CD14-positive monocyte (primary cell): ENCODE data around the gene DHX15. TPM values are rescaled to one million over a fixed set of nuclear protein-coding genes. Genes with fewer than 3 reads are reported as not detected.

ENCODE experiments used
- DNase-seq, 3 donors: peaks; one replicate each; pipeline ENCODE4 v3.0.0-alpha.2; 2011 to 2022
- H2AFZ ChIP-seq: 2 replicates; pipeline ENCODE4 v1.6.0; 2012; ENCODE audit warnings: mild to moderate bottlenecking, low read depth, low read length, inconsistent platforms; ENCODE audit not compliant: insufficient read depth, poor library complexity, severe bottlenecking
- H3K27ac ChIP-seq, 2 donors: 1 replicate in 1 of 2; 2 replicates in 1 of 2; pipeline ENCODE4 v1.5.1; 2012 to 2013; ENCODE audit warnings: low read length in 2 of 2, control low read depth in 1 of 2, inconsistent platforms in 1 of 2, low read depth in 1 of 2, mild to moderate bottlenecking in 1 of 2
- H3K27me3 ChIP-seq, 2 donors: one replicate each; pipeline versions ENCODE4 v1.6.0 to v1.6.1; 2011 to 2013; ENCODE audit warnings: low read length in 2 of 2; ENCODE audit not compliant: control insufficient read depth in 2 of 2, insufficient read depth in 2 of 2
- H3K36me3 ChIP-seq, 2 donors: replicated peaks in 1 of 2; 1 replicate in 1 of 2; 2 replicates in 1 of 2; pipeline versions ENCODE4 v1.5.1 to v1.6.1; 2012 to 2013; ENCODE audit warnings: low read length in 2 of 2, control low read depth in 1 of 2, inconsistent platforms in 1 of 2, mild to moderate bottlenecking in 1 of 2; ENCODE audit not compliant: insufficient read depth in 2 of 2, control insufficient read depth in 1 of 2
- H3K4me1 ChIP-seq, 2 donors: 1 replicate in 1 of 2; 2 replicates in 1 of 2; pipeline versions ENCODE4 v1.5.1 to v1.6.1; 2012 to 2013; ENCODE audit warnings: low read length in 2 of 2, control low read depth in 1 of 2, inconsistent platforms in 1 of 2, mild to moderate bottlenecking in 1 of 2, moderate library complexity in 1 of 2; ENCODE audit not compliant: insufficient read depth in 2 of 2, control insufficient read depth in 1 of 2
- H3K4me2 ChIP-seq: replicated peaks from 2 replicates; pipeline ENCODE3; 2012; ENCODE audit warnings: low read length, moderate library complexity, mild to moderate bottlenecking; ENCODE audit not compliant: poor library complexity, severe bottlenecking; ENCODE audit errors: extremely low read depth
- H3K4me3 ChIP-seq, 3 experiments: fragments of 200-600 bp in 1 of 3; sonication (generic) in 1 of 3; replicated peaks in 1 of 3; 1 replicate in 2 of 3; 2 replicates in 1 of 3; pipeline ENCODE4 v1.5.1; 2011 to 2013; ENCODE audit warnings: low read length in 3 of 3, mild to moderate bottlenecking in 3 of 3, control low read depth in 2 of 3, low read depth in 2 of 3, inconsistent platforms in 1 of 3, moderate library complexity in 1 of 3
- H3K79me2 ChIP-seq: 2 replicates; pipeline ENCODE4 v1.6.0; 2012; ENCODE audit warnings: mild to moderate bottlenecking, control low read depth, inconsistent platforms, low read length, moderate library complexity; ENCODE audit not compliant: insufficient read depth
- H3K9ac ChIP-seq: 2 replicates; pipeline ENCODE4 v1.6.0; 2017; ENCODE audit warnings: low read length, mild to moderate bottlenecking; ENCODE audit not compliant: insufficient read depth, poor library complexity, severe bottlenecking
- H3K9me3 ChIP-seq, 2 donors: replicated peaks in 1 of 2; 1 replicate in 1 of 2; 2 replicates in 1 of 2; pipeline versions ENCODE4 v1.5.1 to v1.6.1; 2012 to 2013; ENCODE audit warnings: low read length in 2 of 2, control low read depth in 1 of 2; ENCODE audit not compliant: control insufficient read depth in 1 of 2, insufficient read depth in 1 of 2
- H4K20me1 ChIP-seq: 2 replicates; pipeline ENCODE4 v1.6.0; 2012; ENCODE audit warnings: mild to moderate bottlenecking, low read length, control low read depth, moderate library complexity; ENCODE audit not compliant: insufficient read depth
- H3K27ac Mint-ChIP-seq, 7 donors: one replicate each; pipeline ENCODE4 v1.8.0; 2020; ENCODE audit warnings: mild to moderate bottlenecking in 7 of 7, mixed read lengths in 7 of 7, moderate library complexity in 6 of 7, inconsistent platforms in 2 of 7
- H3K27me3 Mint-ChIP-seq, 3 donors: one replicate each; pipeline ENCODE4 v1.8.0; 2021 to 2022; ENCODE audit warnings: low read depth in 3 of 3, mild to moderate bottlenecking in 3 of 3, mixed read lengths in 3 of 3, moderate library complexity in 3 of 3, inconsistent platforms in 1 of 3
- H3K36me3 Mint-ChIP-seq, 2 donors: one replicate each; pipeline ENCODE4 v1.8.0; 2020; ENCODE audit warnings: mixed read lengths in 2 of 2, inconsistent platforms in 1 of 2, mild to moderate bottlenecking in 1 of 2
- H3K4me1 Mint-ChIP-seq: one replicate; pipeline ENCODE4 v1.8.0; 2020; ENCODE audit warnings: mild to moderate bottlenecking, mixed read lengths
- H3K4me3 Mint-ChIP-seq, 2 donors: one replicate each; pipeline ENCODE4 v1.8.0; 2020; ENCODE audit warnings: mild to moderate bottlenecking in 2 of 2, mixed read lengths in 2 of 2, moderate library complexity in 1 of 2
- H3K9me3 Mint-ChIP-seq, 7 donors: one replicate each; pipeline ENCODE4 v1.8.0; 2020 to 2022; ENCODE audit warnings: mixed read lengths in 7 of 7, mild to moderate bottlenecking in 6 of 7, moderate library complexity in 6 of 7, inconsistent platforms in 2 of 7
- WGBS: methylation state at CpG from one replicate; pipeline ENCODE4 v1.1.5; 2013; ENCODE audit warnings: missing lambda C conversion rate; ENCODE audit not compliant: insufficient coverage; 5-methylcytosine and 5-hydroxymethylcytosine counted together
- intact Hi-C, 2 donors: fragments of 100-400 bp; cut with micrococcal nuclease; formaldehyde crosslinking; loops; one replicate each; pipeline versions ENCODE4 v1.15.0 to v1.15.1; 2023
- polyA plus RNA-seq, 3 donors: library from polyadenylated mRNA; depleted of rRNA in 1 of 3; unstranded in 2 of 3; stranded (reverse) in 1 of 3; fragments of 300-500 nt in 2 of 3; fragments of >200 nt in 1 of 3; fragmentation: Illumina TruSeq in 2 of 3; gene quantifications; 1 replicate in 2 of 3; 2 replicates in 1 of 3; pipeline ENCODE4 v1.2.3, GENCODE V29; 2012 to 2021
- TF ChIP-seq, protein P1 (sequence below): fragments of 200-600 bp; IDR thresholded peaks from one replicate; pipeline ENCODE4 v1.8.0; 2022; ENCODE audit warnings: antibody characterized with exemption, mild to moderate bottlenecking

The DHX15 gene
- polyA plus RNA-seq, 3 donors = 27.2 to 77.7 (median 37.5) TPM

DNA sequence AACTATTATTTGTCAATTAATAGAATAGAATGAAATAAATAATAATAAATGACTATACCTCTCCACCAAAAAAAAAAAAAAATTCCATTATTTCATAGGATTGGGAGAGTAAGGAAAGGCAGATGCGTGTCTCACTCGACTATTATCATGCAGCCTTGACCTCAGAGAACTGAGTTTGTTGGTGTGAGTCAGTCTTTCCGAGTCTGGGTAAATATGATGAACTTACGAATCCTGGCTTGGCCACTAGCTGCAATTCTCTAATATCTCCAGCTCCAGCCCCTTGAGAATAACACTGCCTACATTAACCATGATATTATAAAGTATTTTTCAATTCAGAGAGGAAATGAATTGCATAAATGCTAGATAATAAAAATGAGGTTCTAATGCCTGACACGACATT, 46.6 kb upstream of the DHX15 start:
- Mint-ChIP-seq H3K4me1 (no peaks in the 10 kb centered on the region), H3K27ac (no peak overlapping the region), H3K36me3 (no peaks in the 10 kb centered on the region), H3K27me3 (peaks cover 0 to 6% (median 5%) of the 10 kb centered on the region in 3 donors), H3K4me3 (no peak overlapping the region), H3K9me3 (peaks cover 0 to 2% (median 0%) of the 10 kb centered on the region in 7 donors)
- no CpG with 5 or more reads among the region's 5 CpGs for WGBS
- H2AFZ ChIP-seq = no peak overlapping the region
- no peaks in the 10 kb centered on the region for H3K4me1 ChIP-seq
- H3K27me3 ChIP-seq = no peaks in the 10 kb centered on the region
- no peaks in the 10 kb centered on the region for H3K79me2 ChIP-seq
- TF ChIP-seq, protein P1, sequence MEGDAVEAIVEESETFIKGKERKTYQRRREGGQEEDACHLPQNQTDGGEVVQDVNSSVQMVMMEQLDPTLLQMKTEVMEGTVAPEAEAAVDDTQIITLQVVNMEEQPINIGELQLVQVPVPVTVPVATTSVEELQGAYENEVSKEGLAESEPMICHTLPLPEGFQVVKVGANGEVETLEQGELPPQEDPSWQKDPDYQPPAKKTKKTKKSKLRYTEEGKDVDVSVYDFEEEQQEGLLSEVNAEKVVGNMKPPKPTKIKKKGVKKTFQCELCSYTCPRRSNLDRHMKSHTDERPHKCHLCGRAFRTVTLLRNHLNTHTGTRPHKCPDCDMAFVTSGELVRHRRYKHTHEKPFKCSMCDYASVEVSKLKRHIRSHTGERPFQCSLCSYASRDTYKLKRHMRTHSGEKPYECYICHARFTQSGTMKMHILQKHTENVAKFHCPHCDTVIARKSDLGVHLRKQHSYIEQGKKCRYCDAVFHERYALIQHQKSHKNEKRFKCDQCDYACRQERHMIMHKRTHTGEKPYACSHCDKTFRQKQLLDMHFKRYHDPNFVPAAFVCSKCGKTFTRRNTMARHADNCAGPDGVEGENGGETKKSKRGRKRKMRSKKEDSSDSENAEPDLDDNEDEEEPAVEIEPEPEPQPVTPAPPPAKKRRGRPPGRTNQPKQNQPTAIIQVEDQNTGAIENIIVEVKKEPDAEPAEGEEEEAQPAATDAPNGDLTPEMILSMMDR = no peak
- H3K9ac ChIP-seq = no peak overlapping the region
- no peak overlapping the region for H3K27ac ChIP-seq
- intact Hi-C loops = no loop called here
- H3K4me2 ChIP-seq = no peak overlapping the region
- H4K20me1 ChIP-seq = no peaks in the 10 kb centered on the region
- no peak for DNase-seq
- H3K4me3 ChIP-seq = no peak overlapping the region
- H3K36me3 ChIP-seq = no peaks in the 10 kb centered on the region
- no peaks in the 10 kb centered on the region for H3K9me3 ChIP-seq

DNA sequence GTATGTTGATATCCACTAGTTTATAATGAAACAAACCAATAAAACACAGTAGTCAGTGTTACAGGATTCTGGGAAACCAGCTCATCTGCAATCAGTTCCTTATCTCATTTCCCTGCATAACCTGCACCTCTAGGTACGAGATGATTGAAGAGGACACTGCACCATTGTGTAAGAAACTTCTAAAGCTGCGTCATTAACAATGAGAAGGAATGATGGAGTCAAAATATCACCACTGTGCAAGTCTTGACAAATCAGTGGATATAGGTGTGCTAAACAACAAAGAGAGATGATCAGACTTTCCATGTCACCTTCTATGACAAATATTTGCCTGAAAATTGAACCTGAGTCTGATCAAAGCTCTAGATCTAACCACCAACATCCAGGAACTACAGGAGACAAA, 40.7 kb upstream of the DHX15 start:
- no peaks in the 10 kb centered on the region for H3K27me3 ChIP-seq

More for the DNA sequence above, 40.7 kb upstream of the DHX15 start:
- Histone ChIP-seq H3K4me1 (no peaks in the 10 kb centered on the region), H2AFZ (no peak overlapping the region), H3K4me2 (no peak overlapping the region), H3K9me3 (peaks cover 4 to 7% of the 10 kb centered on the region in 2 donors), H4K20me1 (no peaks in the 10 kb centered on the region), H3K27ac (no peak overlapping the region), H3K4me3 (no peak overlapping the region), H3K79me2 (no peaks in the 10 kb centered on the region), H3K9ac (no peak overlapping the region), H3K36me3 (no peaks in the 10 kb centered on the region)
- no peaks in the 10 kb centered on the region for H3K4me1 Mint-ChIP-seq
- DNase-seq = no peak
- H3K36me3 Mint-ChIP-seq = no peaks in the 10 kb centered on the region
- intact Hi-C loops = no loop called here
- peaks cover 0 to 14% (median 7%) of the 10 kb centered on the region in 7 donors for H3K9me3 Mint-ChIP-seq
- TF ChIP-seq, protein P1 = no peak
- H3K4me3 Mint-ChIP-seq = no peak overlapping the region
- H3K27me3 Mint-ChIP-seq = peaks cover 0 to 5% (median 2%) of the 10 kb centered on the region in 3 donors
- no CpG with 5 or more reads among the region's 2 CpGs for WGBS
- no peak overlapping the region for H3K27ac Mint-ChIP-seq
